T47D (cell line): ENCODE results near the gene RPTOR.

Experiments used
- DNase-seq, 2 experiments: peaks; one replicate each; pipeline versions ENCODE4 v3.0.0 to v3.0.0-alpha.2; 2011 to 2012; ENCODE audit warnings: low read depth in 1 of 2, low spot score in 1 of 2
- JUND ChIP-seq: IDR thresholded peaks from 2 replicates; pipeline ENCODE4 v1.6.1; 2012; ENCODE audit warnings: low read depth
- in situ Hi-C: cut with HindIII; loops from 2 replicates; pipeline ENCODE4 v1.10.0; 2016; ENCODE audit warnings: low sequenced_read_pairs, low pct_unique_long_range_greater_than_20kb

Gene RPTOR

DNA sequence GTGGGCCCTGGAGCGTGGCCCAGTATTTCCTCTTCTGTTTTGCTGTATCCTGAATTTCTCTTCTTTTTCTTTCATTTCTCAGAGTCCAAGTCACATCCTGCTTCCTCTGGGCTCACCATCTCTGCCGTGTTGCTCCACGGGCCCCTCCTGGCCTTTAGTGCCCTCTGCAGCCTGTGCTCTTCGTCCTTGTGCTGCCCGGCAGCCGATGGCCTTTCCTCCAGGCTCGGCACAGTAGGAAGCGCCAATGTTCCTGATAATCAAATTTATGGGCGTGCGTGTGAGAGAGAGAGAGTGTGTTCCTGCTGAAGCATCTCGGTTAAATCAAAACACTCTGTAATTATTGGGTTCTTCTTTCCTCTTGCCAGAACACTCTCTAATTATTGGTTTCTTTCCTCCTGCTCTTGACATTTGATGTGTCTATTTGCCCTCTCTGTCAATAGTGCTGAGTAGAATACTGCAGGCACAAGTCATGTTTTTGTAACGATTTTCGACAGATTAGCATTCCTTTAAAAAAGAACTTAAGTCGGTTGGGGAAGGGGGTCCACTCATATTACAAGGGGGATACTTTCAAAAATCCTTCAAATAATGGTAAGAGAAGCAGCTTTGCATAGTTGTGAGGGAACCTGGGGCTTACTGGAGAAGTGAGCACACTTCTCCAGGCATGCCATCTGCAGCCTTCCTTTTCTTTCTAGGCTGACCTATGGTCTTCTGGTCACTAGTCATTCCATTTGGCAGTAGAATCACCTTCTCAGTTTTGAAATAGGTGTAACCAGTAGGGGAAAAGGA lies 126.6 kb downstream of the RPTOR start:
- no peak for DNase-seq
- in situ Hi-C loops = no loop called here
- TF ChIP-seq JUND = no peak

DNA sequence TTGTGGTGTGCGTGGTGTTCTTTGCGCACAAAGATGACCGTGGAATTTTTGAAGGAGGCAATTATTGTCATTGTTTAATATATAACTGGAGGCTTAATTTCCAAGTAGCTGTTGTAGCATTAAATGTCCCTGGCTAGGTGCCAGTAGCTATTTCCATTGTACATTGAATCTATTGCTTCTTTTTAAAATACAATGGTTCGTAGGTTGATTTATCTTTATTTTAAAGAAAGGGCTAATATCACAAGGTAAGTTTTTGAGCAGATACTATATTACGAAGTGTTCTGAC lies 127.1 kb downstream of the RPTOR start:
- TF ChIP-seq JUND = no peak
- in situ Hi-C loops = no loop called here
- no peak for DNase-seq

DNA sequence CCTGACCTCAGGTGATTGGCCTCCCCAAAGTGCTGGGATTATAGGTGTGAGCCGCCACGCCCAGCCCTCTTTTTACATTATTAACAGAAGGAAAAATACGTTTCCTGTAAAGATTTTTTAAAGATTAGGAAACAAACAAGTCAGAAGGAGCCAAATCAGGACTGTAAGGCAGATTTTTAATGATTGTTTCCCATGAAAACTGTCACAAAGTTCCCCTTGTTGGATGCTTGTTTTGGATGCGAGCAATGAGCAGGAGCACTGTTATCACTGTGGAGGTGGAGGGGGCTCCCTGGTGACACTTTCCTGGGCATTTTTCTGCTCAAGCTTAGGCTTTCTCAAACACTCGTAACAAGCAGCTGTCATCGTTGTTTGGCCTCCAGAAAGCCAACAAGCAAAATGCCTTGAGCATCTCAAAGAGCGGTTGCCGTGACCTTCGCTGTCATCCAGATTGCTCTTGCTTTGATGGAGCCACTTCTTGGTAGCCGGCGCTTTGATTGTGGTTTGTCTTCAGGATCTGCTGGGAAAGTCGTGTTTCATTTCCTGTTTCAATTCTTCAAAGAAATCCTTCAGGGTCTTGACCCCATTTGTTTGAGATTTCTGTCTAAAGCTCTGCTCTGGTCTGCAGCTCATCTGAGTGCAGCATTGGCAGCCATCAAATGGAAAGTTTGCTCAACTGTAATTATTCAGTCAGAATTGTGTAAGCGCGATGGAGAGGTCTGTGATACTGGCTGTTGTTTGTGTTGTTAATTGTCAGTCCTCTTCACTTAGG lies 128.7 kb downstream of the RPTOR start:
- in situ Hi-C loops = no loop called here
- no peak for DNase-seq
- no peak for TF ChIP-seq JUND

DNA sequence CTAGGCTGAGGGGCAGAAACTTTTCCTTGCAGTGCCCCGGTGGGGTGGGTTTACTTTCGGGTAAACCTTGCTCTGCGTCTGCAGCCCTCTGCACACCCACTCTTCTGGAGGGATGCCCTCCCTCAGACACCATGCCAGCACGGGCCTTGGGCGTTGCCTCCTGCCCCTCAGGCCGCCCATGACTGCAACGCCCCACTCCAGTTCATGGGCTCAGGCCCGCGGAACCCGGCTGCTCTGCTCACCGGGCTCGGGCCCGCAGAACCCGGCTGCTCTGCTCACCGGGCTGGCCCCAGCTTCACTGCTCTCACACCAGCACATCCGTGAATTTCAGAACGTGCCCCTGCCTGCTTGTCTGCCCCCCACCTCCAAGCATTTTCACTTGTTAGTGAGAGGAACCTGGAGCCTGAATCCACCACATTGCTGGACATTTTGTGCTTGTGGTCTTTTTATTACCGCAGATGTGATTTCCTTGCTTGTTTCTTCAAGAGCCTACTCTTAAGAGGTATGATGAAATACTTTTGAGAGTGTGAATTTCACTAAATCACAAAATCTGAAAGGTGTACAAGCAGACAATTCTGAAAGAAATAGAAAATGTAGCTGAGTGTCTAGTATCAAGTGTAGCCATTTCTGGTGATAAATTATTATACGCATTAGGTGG lies 130.9 kb downstream of the RPTOR start:
- in situ Hi-C loops = no loop called here
- no peak for TF ChIP-seq JUND
- DNase-seq = no peak

DNA sequence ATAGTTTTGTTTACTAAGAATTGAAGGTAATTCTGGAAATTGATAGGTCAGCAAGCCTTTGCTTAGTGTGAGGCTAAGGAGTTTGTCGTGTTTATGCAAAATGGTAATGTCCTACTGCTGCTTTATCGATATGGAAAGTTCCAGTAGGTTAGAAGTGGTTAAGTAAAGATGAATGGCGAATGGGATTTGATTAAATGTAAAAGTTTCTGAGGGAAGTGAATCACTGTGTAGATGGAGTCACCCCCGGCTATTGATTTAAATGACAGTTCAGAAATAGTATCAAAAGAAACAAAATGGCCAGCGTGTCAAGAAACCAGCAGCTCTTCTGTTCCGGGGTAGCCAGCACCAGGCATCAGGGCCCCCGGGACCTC lies 131.4 kb downstream of the RPTOR start:
- TF ChIP-seq JUND = no peak
- no peak for DNase-seq
- in situ Hi-C loops = no loop called here

DNA sequence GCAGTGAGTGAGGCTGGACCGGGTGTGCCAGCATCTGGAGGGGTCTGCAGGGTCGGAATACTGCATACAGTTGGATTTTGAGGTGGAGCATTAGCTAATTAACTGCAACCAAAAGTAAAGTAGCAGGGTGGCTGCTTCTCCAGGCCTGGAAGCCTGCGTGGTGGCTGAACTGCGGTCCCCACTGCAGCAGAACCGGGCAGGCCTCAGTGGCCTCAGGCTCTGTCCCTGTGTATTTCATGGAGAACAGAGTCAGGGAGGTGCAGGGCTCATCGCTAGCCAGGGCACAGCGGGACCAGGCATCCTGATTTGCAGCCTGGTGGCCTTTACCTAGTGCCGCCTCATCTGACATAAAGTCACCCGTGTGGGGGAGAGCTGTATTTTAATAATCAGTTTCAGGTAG lies 131.9 kb downstream of the RPTOR start:
- in situ Hi-C loops = no loop called here
- DNase-seq = no peak

DNA sequence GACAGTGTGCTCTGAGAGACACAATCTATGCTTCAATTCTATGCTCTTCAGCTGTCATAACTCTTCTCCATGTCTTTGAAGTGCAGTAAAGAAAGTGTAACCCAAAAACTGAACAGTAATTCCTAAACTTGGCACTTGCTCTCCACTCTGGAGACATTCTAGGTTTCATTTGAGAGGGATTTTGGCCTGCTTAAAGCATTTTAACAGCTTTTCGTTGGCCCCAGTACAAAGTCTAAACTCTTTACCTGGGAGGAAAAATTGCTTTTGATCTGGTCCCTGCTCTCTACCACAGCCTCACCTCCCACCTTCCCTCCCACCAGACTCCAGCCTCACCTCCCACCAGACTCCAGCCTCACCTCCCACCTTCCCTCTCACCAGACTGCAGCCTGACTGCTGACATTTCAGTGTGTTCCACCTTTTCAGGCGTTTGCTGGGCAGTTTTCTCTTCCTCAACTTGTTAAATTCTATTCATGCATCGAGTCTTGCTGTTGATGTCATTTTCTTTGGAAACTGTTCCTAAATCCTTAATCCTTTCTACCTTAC lies 132.6 kb downstream of the RPTOR start:
- no peak for DNase-seq
- no peak for TF ChIP-seq JUND
- in situ Hi-C loops = no loop called here

More for the DNA sequence above, 131.9 kb downstream of the RPTOR start:
- TF ChIP-seq JUND = no peak

DNA sequence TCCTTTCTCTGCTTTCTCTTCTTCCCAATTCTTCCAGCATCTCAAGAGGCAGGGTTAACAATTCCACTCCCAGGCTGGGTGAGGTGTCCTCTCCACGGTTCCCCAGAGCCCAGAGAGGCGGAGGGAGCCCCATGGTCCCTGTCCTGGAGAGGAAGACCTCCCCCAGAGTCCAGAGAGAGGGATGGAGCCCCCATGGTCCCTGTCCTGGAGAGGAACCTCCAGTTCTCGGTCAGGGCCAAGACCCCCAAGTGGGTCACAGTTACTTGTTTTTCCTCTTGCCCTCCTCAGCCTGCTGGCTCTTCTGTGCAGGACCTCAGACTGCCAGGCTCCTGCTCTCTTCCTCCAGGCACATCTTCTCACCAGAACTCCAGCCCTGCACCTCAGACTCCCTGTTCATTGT lies 135.2 kb downstream of the RPTOR start:
- no peak for DNase-seq
- in situ Hi-C loops = no loop called here
- TF ChIP-seq JUND = no peak

DNA sequence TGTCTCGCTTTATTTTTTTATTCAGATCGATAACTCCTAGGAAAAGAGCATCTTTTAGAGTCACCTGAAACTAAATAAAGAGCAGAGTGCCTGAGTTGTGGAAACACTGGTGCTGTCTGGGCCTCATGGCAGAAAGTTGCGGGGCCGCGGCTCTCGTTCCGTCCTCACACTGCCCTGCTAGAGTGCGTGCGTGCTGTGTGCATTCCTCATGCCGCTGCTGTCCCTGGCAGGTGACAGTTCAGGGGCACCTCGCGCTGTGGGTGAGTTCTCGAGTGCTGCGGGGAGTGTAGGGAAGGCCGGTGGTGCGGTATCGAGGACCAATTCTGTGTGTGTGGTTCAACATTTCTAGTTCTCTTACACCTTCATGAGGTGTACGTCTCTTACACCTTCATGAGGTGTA lies 136.6 kb downstream of the RPTOR start:
- in situ Hi-C loops = no loop called here
- no peak for TF ChIP-seq JUND
- no peak for DNase-seq

DNA sequence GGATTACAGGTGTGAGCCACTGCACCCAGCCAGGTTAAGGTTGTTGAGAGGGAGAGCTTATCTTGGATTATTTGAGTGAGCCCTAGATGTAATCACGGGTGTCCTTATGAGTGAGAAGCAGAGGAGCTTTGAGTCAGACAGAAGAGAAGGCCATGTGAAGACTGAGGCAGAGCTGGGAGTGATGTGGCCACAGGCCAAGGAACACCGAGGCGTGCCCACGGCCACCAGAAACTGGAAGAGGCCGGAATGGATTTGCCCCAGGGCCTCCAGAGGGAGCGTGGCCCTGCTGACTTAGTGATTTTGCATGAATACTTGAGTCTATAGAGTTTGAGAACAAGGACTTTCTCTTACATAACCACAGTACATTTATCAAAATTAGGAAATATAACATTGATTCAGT lies 137.7 kb downstream of the RPTOR start:
- in situ Hi-C loops = no loop called here
- no peak for TF ChIP-seq JUND
- no peak for DNase-seq

DNA sequence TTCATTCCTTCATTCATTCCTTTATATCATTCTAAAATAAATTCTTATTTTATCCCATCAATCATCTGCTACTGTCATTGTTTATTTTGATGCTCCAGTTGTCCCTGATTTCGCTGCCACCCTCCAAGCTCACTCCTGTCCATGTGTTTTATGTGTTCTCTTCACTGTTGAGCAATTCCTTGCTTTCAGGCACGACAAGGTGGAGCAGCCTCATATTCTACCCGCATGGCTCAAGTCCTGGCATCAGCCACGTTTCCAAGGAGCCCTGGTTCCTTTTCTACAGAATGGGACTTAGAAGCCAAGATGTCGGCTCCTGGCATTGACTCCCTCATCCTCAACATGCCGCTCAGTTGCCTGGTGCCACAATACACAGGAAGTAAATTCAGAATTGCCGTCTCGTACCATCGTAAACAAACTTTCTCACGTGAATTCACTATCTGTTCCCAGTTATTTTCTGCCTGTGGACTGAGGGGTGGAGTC lies 139.0 kb downstream of the RPTOR start:
- no peak for DNase-seq

DNA sequence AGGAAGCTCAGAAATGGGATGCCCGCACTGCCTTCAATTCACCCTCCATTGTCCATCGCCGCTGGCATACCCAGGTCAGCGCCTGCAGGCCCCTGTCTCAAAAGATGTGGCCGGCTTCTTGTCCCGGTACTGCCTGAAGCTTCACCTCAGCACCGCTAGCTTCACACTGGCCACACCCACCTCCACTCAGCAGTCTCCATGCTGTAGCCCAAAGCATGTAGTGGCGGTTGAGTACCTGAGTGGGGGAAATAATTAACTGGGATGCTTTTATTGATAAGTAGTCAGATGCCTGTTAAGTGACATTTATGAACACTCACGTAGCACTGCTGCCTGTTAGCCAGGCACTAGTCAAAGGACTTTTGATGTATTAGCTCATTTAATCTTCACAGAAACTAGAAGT lies 143.2 kb downstream of the RPTOR start:
- no peak for DNase-seq
- TF ChIP-seq JUND = no peak
- in situ Hi-C loops = no loop called here

More for the DNA sequence above, 139.0 kb downstream of the RPTOR start:
- no peak for TF ChIP-seq JUND
- in situ Hi-C loops = no loop called here

DNA sequence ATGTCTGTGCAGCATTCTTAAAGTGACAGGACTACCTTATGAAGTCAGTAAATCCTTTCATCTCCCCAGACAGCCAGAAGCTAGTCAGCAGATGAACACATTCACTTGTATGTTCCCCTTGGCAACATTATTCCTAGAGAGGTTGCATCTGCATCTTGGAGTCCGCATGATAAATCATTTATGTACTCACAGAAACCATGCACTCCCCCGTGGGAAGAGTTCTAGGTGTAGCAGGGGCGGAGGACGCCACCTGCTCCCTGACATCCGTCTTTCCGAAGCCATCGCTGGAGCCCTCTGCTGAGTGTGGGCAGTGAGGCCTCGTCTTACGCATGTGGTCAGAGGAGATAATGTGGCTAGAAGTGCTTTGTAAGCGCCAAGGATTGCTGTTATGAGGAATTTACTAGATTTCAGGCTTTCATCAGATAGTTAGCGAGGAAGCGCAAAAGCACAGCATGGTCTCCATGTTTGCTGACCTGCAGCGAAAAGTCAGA lies 144.5 kb downstream of the RPTOR start:
- in situ Hi-C loops = no loop called here
- no peak for TF ChIP-seq JUND
- no peak for DNase-seq
